NCI-H748 treated with DMSO at 0.1 percent for 48 hours (cell line): Measurements from ENCODE around the gene XKR8.
"Not testable (repeated sequence)": the region's sequence is repeated elsewhere in the genome, so short reads cannot be mapped to it uniquely, and the experiment has no call there.

Source experiments
- DNase-seq: peaks from one replicate; lab custom pipeline; 2025; lab: John Stamatoyannopoulos, UW

XKR8 gene

DNA sequence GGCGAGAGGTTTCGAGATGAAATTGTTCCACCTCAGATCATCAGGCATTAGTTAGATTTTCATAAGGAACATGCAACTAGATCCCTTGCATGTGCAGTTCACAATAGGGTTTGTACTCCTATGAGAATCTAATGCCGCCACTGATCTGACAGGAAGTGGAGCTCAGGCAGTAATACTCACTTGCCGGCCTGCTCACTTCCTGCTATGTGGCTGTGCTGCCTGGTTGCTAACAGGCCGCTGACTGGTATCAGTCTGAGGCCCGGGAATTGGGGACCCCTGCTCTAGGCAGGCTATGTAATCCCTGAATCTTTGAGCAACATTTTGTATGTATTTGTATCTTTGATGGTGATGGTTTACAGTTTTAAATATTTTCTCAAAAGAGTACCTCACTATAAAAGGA, 32.5 kb downstream of the XKR8 start:
- DNase-seq: no peak

DNA sequence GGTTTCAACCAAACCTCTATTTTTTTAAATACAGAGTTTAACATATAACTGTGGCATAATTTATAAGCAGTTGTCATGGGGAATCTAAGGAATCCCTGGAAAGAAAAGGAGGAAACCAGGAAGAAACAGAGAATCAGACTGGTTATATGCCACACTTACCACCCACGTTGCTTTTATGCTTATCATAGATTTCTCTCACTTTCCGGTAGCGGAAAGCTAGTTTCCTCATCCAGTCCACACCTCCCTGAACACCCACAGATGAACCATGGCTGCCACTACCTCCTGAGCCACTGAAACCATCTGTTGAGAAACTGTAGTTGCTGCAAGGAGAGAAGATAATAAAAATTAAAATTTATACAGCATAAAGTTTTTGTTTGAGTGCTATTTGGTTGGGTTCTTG, 33.5 kb downstream of the XKR8 start:
- no peak for DNase-seq

DNA sequence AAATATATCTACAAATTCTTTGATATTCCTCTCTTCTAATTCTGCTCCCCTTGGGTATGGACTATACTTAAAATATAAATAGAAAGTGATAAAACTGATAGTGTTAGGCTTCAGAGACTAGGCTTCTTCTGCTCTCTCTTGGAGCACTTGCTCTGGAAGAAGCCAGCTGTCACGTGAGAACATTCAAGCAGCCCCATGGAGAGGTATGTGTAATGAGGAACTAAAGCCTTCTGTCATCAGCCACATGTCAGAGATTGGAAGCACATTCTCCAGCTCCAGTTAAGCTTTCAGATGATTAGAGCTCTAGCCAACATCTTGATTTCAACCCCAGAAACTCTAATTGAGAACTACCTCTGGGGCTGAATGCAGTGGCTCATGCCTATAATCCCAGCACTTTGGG, 34.3 kb downstream of the XKR8 start:
- no peak for DNase-seq

DNA sequence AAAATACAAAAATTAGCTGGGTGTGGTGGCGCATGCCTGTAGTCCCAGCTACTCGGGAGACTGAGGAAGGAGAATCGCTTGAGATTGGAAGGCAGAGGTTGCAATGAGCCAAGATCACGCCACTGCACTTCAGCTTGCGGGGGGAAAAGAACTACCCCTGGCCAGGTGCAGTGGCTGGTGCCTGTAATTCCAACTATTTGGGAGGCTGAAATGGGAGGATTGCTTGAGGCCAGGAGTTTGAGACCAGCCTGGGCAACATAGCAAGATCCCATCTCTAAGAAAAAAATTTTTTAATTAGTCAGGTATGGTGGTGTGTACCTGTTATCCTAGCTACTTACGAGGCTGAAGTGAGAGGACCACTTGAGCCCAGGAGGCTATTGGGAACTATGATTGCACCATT, 34.8 kb downstream of the XKR8 start:
- not testable (repeated sequence) for DNase-seq

DNA sequence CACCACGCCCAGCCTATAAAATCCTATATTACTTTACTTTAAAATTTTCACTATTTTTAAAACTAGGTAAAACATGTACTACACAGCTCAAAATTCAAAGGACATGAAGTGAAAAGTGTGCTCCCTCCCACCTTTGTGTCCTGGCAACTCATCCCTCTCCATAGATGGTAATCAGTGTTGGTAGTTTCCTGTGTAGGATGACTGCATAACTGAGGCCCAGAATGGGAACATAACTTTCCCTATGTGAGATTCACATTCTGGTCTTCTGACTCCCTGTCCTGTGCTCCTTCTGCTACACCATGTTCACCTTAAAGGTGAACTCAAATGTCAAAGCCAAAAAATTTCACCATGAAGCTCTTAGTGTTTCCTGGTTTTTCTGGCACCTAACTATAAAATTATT, 39.3 kb downstream of the XKR8 start:
- DNase-seq: no peak

DNA sequence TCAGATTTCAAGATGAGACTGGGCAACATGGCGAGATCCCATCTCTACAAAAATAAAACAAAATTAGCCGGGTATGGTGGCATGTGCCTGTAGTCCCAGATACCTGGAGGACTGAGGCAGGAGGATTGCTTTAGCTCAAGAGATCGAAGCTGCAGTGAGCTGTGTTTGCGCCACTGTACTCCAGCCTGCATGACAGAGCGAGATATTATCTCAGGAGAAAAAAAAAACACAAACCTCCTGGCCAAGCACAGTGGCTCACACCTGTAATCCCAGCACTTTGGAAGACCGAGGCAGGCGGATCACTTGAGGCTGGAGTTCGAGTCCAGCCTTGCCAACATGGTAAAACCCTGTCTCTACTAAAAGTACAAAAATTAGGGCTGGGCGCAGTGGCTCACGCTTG, 42.8 kb downstream of the XKR8 start:
- no peak for DNase-seq

DNA sequence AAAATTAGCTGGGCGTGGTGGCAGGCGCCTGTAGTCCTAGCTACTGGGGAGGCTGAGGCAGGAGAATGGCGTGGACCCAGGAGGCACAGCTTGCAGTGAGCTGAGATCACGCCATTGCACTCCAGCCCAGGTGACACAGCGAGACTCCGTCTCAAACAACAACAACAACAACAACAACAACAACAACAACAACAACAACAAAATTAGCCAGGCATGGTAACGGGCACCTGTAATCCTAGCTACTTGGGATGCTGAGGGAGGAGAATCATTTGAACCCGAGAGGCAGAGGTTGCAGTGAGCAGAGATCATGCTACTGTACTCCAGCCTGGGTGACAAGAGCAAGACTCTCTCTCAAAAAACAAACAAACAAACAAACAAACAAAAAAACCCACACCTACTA, 43.3 kb downstream of the XKR8 start:
- DNase-seq: not testable (repeated sequence)

DNA sequence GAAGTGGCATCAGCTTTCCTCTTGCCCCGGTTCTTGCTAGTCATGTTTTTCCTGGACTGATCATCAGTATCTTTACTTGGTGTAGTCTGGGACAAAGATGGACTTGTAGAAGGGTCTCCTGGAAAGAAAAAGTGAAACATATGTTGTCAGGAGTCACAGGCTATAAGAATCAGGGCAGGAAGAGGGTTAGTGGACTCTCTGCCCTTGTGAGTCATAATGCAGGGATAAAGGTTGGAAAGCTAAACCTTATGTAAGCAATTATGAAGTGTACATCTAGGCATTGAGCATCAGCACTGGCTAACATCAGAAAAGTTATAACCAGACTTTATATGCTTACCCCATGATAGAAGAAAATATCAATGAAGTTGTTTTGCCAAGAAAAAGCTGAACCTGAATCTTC, 51.2 kb downstream of the XKR8 start:
- no peak for DNase-seq
